ENCODE data around the gene LRRN1.

DNA sequence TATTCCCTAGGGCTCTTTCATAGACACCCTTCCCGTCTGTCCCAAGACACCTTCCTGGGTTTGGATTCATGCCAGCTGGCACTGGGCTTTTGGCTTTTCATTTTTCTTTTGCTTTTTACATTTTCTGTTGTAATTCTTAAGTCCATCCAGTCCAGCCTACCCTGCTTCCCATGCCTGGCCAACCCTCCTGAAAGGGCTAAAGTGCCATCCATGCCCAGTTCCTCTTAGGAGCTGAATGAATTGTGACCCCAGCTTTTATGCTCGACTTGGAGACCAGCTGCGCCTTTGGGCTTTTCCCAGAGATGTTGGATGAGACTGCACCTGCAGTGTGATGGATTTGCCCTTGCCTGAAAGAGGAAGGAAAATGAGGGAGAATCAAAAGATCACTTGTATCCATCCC, 25.8 kb downstream of the LRRN1 start:
- TF ChIP-seq GATA3 (IDR thresholded peaks at IDR 0.05; ENCODE audit: low read depth, low read length) (no peak), GATA2 (IDR thresholded peaks at IDR 0.05; ENCODE audit: low read depth, low read length) (no peak)
